H1 (cell line): ENCODE measurements around the gene POLD1. TPM values are rescaled to one million over a fixed set of nuclear protein-coding genes. Genes with fewer than 3 reads are reported as not detected.

Source experiments
- CHD1 ChIP-seq: IDR thresholded peaks from 2 replicates; pipeline ENCODE4 v1.6.1; 2012; ENCODE audit warnings: low read depth, low read length, improper control_type of control experiment
- CHD7 ChIP-seq: fragments of 300-600 bp; sonication (generic); IDR thresholded peaks from 2 replicates; pipeline ENCODE4 v1.7.1; 2012; ENCODE audit warnings: low read length, moderate library complexity, mild to moderate bottlenecking, inconsistent platforms; ENCODE audit not compliant: insufficient replicate concordance
- NRF1 ChIP-seq: IDR thresholded peaks from 2 replicates; pipeline ENCODE4 v1.6.1; 2011; ENCODE audit warnings: mild to moderate bottlenecking, low read depth, low read length, improper control_type of control experiment
- POLR2A ChIP-seq, 2 experiments: IDR thresholded peaks; 1 replicate in 1 of 2; 2 replicates in 1 of 2; pipeline ENCODE4 v1.6.1; 2011; ENCODE audit warnings: low read depth in 2 of 2, low read length in 2 of 2, mild to moderate bottlenecking in 2 of 2; ENCODE audit errors: control extremely low read depth in 1 of 2
- POU5F1 ChIP-seq: IDR thresholded peaks from 2 replicates; pipeline ENCODE4 v1.6.1; 2011; ENCODE audit warnings: low read depth, mild to moderate bottlenecking, low read length, moderate library complexity
- YY1 ChIP-seq: IDR thresholded peaks from 2 replicates; pipeline ENCODE4 v1.6.1; 2011; ENCODE audit warnings: low read depth, mild to moderate bottlenecking, low read length
- polyA plus RNA-seq, 7 experiments: library from polyadenylated mRNA; depleted of rRNA in 3 of 7; stranded (reverse) in 5 of 7; unstranded in 2 of 7; fragments of >200 nt in 5 of 7; fragments of 200-250 nt in 2 of 7; gene quantifications; 1 replicate in 5 of 7; 2 replicates in 1 of 7; 4 replicates in 1 of 7; pipeline versions ENCODE4 v1.2.1 to v1.2.3, GENCODE V29; 2011 to 2013; ENCODE audit warnings: missing spikeins in 2 of 7, mixed read lengths in 2 of 7
- total RNA-seq: library from RNA; stranded (reverse); fragmentation: NEBNext Ultra II Directional; extraction: Animal tissue kit (Norgen Biotek cat#: 25700); gene quantifications from 2 replicates; pipeline ENCODE4 v1.2.1, GENCODE V29; 2021

The POLD1 gene
- total and polyA plus RNA-seq, 2 of the 8 experiments (the other 6 are each of a cell fraction or from before 2014, with no cell fraction given) = 141 to 142 TPM

GRCh38 chr19:50447053-50447452 is 62.9 kb downstream of the POLD1 start (continued):
- TF ChIP-seq CHD7 (no peak), POU5F1 (no peak), CHD1 (no peak), YY1 (no peak), NRF1 (no peak), POLR2A (IDR thresholded peaks at IDR 0.05; ENCODE audit: control extremely low read depth in 1 of 2, low read depth in 2 of 2, low read length in 2 of 2) (no peak)
